HepG2 (cell line): ENCODE measurements around the gene HOXA4. TPM values are rescaled to one million over a fixed set of nuclear protein-coding genes. Genes with fewer than 3 reads are reported as not detected.

Experiments used
- ATAC-seq: fragments of 200-7000 bp; cut with Tn5 transposase; 3 replicates; pipeline ENCODE4 v1.9.1; 2020; ENCODE audit warnings: mild to moderate bottlenecking, moderate library complexity
- BruUV-seq: library from RNA; stranded (reverse); fragments of 400-500 nt; replicated peaks from 2 replicates; lab custom pipeline; 2021; lab: Mats Ljungman, UMichigan
- CTCF ChIA-PET: fragments of 300-600 bp; formaldehyde crosslinking; extraction: SDS; loops from one replicate; lab custom pipeline; 2021; ENCODE audit warnings: low total read pairs, inconsistent platforms, low intra/inter-chr PET ratio; lab: Yijun Ruan, JAX
- POLR2A ChIA-PET: fragments of 350-600 bp; sonication (Branson Sonifier 250); formaldehyde crosslinking; loops from one replicate; lab custom pipeline; 2020; ENCODE audit warnings: antibody characterized with exemption, inconsistent platforms; lab: Yijun Ruan, JAX
- DNase-seq: peaks from one replicate; pipeline ENCODE4 v3.0.0-alpha.2; 2015; ENCODE audit warnings: low spot score
- FAIRE-seq: peaks from 3 replicates; lab custom pipeline; 2011; peaks lifted over from hg19 to GRCh38; lab: Jason Lieb, UNC
- H2AFZ ChIP-seq: one replicate; pipeline ENCODE4 v1.6.1; 2011; ENCODE audit warnings: low read length, inconsistent platforms
- H3K27ac ChIP-seq: fragments of 300-600 bp; 3 replicates; pipeline ENCODE4 v1.8.0; 2011; ENCODE audit warnings: mixed run types, mild to moderate bottlenecking, mixed read lengths, low read length, inconsistent platforms; ENCODE audit not compliant: insufficient read depth; ENCODE audit errors: extremely low read length
- H3K27me3 ChIP-seq, 2 experiments: fragments of 200-600 bp in 1 of 2; 2 replicates in 1 of 2; 3 replicates in 1 of 2; pipeline versions ENCODE4 v1.6.0 to v1.8.0; 2011; ENCODE audit warnings: low read length in 2 of 2, mild to moderate bottlenecking in 2 of 2, moderate library complexity in 2 of 2, inconsistent platforms in 1 of 2; ENCODE audit not compliant: insufficient read depth in 2 of 2, control insufficient read depth in 1 of 2
- H3K36me3 ChIP-seq, 2 experiments: fragments of 200-600 bp in 1 of 2; replicated peaks in 1 of 2; 2 replicates in 1 of 2; 3 replicates in 1 of 2; pipeline versions ENCODE4 v1.5.1 to v1.8.0; 2011; ENCODE audit warnings: low read length in 2 of 2, inconsistent platforms in 1 of 2; ENCODE audit not compliant: insufficient read depth in 2 of 2, control insufficient read depth in 1 of 2
- H3K4me1 ChIP-seq: 2 replicates; pipeline ENCODE4 v1.5.1; 2012; ENCODE audit warnings: low read length, inconsistent platforms; ENCODE audit not compliant: insufficient read depth
- H3K4me2 ChIP-seq: 2 replicates; pipeline ENCODE4 v1.6.0; 2011; ENCODE audit warnings: low read depth, low read length, inconsistent platforms
- H3K4me3 ChIP-seq, 3 experiments: fragments of 200-600 bp in 1 of 3; sonication (generic), shearing (Covaris generic) in 1 of 3; replicated peaks in 1 of 3; 2 replicates each; pipeline ENCODE4 v1.5.1; 2011 to 2016; ENCODE audit warnings: low read length in 3 of 3, inconsistent platforms in 2 of 3, low read depth in 2 of 3, mild to moderate bottlenecking in 2 of 3, control low read depth in 1 of 3, mixed read lengths in 1 of 3; ENCODE audit not compliant: insufficient read depth in 1 of 3
- H3K79me2 ChIP-seq: one replicate; pipeline ENCODE4 v1.6.1; 2011; ENCODE audit warnings: low read length, inconsistent platforms; ENCODE audit not compliant: insufficient read depth
- H3K9ac ChIP-seq: 2 replicates; pipeline ENCODE4 v1.6.0; 2011; ENCODE audit warnings: mild to moderate bottlenecking, low read depth, low read length, inconsistent platforms; ENCODE audit not compliant: insufficient read depth
- H3K9me3 ChIP-seq: 2 replicates; pipeline ENCODE4 v1.5.1; 2012; ENCODE audit warnings: mild to moderate bottlenecking, low read length
- H4K20me1 ChIP-seq: 2 replicates; pipeline ENCODE4 v1.6.0; 2011; ENCODE audit warnings: inconsistent platforms, mild to moderate bottlenecking, low read length, moderate library complexity; ENCODE audit not compliant: insufficient read depth
- ASH2L ChIP-seq: fragments of 300-600, 200-600 bp; sonication (generic); IDR thresholded peaks from 2 replicates; pipeline ENCODE4 v1.7.0; 2017; ENCODE audit warnings: low read depth, mild to moderate bottlenecking, moderate library complexity, mixed read lengths, low read length; ENCODE audit not compliant: insufficient read length
- ZNF232 ChIP-seq: sonication (generic); formaldehyde crosslinking; IDR thresholded peaks from 2 replicates; pipeline ENCODE4 v1.4.0; 2020; ENCODE audit warnings: missing genetic modification reagents, borderline replicate concordance
- WGBS: methylation state at CpG from one replicate; pipeline ENCODE4 v1.1.6; 2017; ENCODE audit warnings: low lambda C conversion rate; 5-methylcytosine and 5-hydroxymethylcytosine counted together
- in situ Hi-C: cut with HindIII; loops from 2 replicates; pipeline ENCODE4 v1.10.0; 2017; ENCODE audit warnings: low pct_unique_long_range_greater_than_20kb; ENCODE audit not compliant: extremely low pct_ligation_motif_present
- intact Hi-C: fragments of 100-400 bp; cut with micrococcal nuclease; formaldehyde crosslinking; loops from one replicate; pipeline ENCODE4 v1.10.0; 2022; ENCODE audit not compliant: unreplicated experiment
- polyA plus RNA-seq, 8 experiments: library from polyadenylated mRNA; depleted of rRNA in 3 of 8; stranded (reverse) in 7 of 8; unstranded in 1 of 8; fragments of >200 nt; fragmentation: Illumina TruSeq in 4 of 8; extraction: Trizol in 4 of 8; gene quantifications; 2 replicates each; pipeline versions ENCODE4 v1.2.1 to v1.2.3, GENCODE V29; 2011 to 2016; ENCODE audit warnings: low read depth in 4 of 8, missing spikeins in 1 of 8, mixed read lengths in 1 of 8; ENCODE audit not compliant: insufficient read depth in 1 of 8
- total RNA-seq, 5 experiments: library from RNA; depleted of rRNA; stranded (reverse); fragments of >200 nt; fragmentation: Illumina TruSeq; extraction: Trizol; gene quantifications; 2 replicates each; pipeline ENCODE4 v1.2.3, GENCODE V29; 2016; ENCODE audit warnings: low read depth in 1 of 5
- TF ChIP-seq, protein P1 (sequence below): IDR thresholded peaks from 2 replicates; pipeline ENCODE4 v1.6.1; 2016; ENCODE audit warnings: missing compliant biosample characterization, missing genetic modification reagents, borderline replicate concordance
- TF ChIP-seq, protein P2 (sequence below): sonication (generic); formaldehyde crosslinking; IDR thresholded peaks from 2 replicates; pipeline ENCODE4 v1.4.0; 2020; ENCODE audit warnings: missing genetic modification reagents
- TF ChIP-seq, protein P3 (sequence below): sonication (generic); formaldehyde crosslinking; IDR thresholded peaks from 2 replicates; pipeline ENCODE4 v1.5.1; 2020; ENCODE audit warnings: mild to moderate bottlenecking, missing genetic modification reagents, moderate library complexity
- TF ChIP-seq, protein P4 (sequence below): sonication (generic); formaldehyde crosslinking; IDR thresholded peaks from 2 replicates; pipeline ENCODE4 v1.4.0; 2020; ENCODE audit warnings: missing genetic modification reagents

The HOXA4 gene
- total and polyA plus RNA-seq, 2 of the 13 experiments (the other 11 are each of a cell fraction or from before 2014, with no cell fraction given): 2.4 to 5.4 TPM

DNA sequence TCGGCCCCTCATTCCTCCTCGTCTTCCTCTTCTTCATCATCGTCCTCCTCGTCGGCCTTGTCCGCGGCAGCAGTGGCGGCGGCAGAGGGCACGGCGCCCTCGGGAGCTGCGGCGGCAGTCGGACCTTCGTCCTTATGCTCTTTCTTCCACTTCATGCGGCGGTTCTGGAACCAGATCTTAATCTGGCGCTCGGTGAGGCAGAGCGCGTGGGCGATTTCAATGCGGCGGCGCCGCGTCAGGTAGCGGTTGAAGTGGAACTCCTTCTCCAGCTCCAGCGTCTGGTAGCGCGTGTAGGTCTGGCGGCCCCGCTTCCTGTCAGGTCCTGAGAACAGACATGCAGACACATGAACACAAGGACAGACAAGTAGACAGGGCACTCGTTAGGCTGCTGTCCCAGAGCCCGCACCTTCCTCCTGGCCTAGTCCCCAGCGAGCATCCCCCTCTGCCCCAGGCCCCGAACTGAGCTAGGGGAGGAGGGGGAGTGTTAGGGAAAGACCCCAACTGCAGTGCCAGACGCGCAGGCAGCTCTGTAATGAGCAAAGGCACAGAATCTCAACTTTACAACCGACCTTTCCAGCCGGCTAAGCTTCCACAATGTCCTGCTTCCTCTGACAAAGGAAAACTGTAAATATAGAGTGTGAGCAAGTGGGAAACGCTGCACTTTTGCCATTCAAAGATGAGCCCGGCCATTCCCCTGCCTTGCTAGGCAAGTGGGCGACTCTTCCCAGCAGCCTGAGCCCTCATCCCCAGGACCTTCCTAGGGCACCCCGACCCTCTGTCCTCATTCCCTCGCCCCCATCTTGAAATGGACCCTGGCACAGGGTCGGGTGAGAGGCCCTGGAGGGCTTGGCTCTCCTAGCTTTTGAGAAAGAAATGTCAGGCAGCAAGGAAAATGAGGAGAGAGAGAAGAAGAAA is 24.6 kb upstream of the HOXA4 start:
- in situ Hi-C loops: loop anchor here (5.0 to 25.0 kb wide), 2 partner anchors 788 to 1068 kb away; no protein-coding TSS in a partner anchor
- no peaks in the 10 kb centered on the region for H4K20me1 ChIP-seq
- no peaks in the 10 kb centered on the region for H3K9me3 ChIP-seq
- peaks cover 6 to 61% of the 10 kb centered on the region in 2 experiments for H3K27me3 ChIP-seq
- no peak overlapping the region for H2AFZ ChIP-seq
- H3K36me3 ChIP-seq: no peaks in the 10 kb centered on the region
- no peak for ATAC-seq
- intact Hi-C loops: no loop called here
- BruUV-seq: no TSS peak
- POLR2A ChIA-PET: no interaction called here
- H3K4me1 ChIP-seq: peaks cover 30% of the 10 kb centered on the region
- 47% methylated on average over 34 of the region's 48 CpGs for WGBS
- no peak for DNase-seq
- H3K4me3 ChIP-seq: peak overlapping the region in 1 of 3 experiments; percentile 14; a peak in 2 of 6 replicates
- CTCF ChIA-PET: no interaction called here
- peak overlapping the region; percentile 52 for H3K4me2 ChIP-seq
- no peaks in the 10 kb centered on the region for H3K79me2 ChIP-seq
- no peak for FAIRE-seq
- no peak overlapping the region for H3K27ac ChIP-seq
- H3K9ac ChIP-seq: no peak overlapping the region
- TF ChIP-seq, protein P1, sequence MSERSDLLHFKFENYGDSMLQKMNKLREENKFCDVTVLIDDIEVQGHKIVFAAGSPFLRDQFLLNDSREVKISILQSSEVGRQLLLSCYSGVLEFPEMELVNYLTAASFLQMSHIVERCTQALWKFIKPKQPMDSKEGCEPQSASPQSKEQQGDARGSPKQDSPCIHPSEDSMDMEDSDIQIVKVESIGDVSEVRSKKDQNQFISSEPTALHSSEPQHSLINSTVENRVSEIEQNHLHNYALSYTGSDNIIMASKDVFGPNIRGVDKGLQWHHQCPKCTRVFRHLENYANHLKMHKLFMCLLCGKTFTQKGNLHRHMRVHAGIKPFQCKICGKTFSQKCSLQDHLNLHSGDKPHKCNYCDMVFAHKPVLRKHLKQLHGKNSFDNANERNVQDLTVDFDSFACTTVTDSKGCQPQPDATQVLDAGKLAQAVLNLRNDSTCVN (CRISPR knock-in tag): no peak
- TF ChIP-seq ZNF232 (CRISPR knock-in tag) (no peak), ASH2L (no peak)
- TF ChIP-seq, protein P2, sequence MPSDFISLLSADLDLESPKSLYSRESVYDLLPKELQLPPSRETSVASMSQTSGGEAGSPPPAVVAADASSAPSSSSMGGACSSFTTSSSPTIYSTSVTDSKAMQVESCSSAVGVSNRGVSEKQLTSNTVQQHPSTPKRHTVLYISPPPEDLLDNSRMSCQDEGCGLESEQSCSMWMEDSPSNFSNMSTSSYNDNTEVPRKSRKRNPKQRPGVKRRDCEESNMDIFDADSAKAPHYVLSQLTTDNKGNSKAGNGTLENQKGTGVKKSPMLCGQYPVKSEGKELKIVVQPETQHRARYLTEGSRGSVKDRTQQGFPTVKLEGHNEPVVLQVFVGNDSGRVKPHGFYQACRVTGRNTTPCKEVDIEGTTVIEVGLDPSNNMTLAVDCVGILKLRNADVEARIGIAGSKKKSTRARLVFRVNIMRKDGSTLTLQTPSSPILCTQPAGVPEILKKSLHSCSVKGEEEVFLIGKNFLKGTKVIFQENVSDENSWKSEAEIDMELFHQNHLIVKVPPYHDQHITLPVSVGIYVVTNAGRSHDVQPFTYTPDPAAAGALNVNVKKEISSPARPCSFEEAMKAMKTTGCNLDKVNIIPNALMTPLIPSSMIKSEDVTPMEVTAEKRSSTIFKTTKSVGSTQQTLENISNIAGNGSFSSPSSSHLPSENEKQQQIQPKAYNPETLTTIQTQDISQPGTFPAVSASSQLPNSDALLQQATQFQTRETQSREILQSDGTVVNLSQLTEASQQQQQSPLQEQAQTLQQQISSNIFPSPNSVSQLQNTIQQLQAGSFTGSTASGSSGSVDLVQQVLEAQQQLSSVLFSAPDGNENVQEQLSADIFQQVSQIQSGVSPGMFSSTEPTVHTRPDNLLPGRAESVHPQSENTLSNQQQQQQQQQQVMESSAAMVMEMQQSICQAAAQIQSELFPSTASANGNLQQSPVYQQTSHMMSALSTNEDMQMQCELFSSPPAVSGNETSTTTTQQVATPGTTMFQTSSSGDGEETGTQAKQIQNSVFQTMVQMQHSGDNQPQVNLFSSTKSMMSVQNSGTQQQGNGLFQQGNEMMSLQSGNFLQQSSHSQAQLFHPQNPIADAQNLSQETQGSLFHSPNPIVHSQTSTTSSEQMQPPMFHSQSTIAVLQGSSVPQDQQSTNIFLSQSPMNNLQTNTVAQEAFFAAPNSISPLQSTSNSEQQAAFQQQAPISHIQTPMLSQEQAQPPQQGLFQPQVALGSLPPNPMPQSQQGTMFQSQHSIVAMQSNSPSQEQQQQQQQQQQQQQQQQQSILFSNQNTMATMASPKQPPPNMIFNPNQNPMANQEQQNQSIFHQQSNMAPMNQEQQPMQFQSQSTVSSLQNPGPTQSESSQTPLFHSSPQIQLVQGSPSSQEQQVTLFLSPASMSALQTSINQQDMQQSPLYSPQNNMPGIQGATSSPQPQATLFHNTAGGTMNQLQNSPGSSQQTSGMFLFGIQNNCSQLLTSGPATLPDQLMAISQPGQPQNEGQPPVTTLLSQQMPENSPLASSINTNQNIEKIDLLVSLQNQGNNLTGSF: no peak
- TF ChIP-seq, protein P3, sequence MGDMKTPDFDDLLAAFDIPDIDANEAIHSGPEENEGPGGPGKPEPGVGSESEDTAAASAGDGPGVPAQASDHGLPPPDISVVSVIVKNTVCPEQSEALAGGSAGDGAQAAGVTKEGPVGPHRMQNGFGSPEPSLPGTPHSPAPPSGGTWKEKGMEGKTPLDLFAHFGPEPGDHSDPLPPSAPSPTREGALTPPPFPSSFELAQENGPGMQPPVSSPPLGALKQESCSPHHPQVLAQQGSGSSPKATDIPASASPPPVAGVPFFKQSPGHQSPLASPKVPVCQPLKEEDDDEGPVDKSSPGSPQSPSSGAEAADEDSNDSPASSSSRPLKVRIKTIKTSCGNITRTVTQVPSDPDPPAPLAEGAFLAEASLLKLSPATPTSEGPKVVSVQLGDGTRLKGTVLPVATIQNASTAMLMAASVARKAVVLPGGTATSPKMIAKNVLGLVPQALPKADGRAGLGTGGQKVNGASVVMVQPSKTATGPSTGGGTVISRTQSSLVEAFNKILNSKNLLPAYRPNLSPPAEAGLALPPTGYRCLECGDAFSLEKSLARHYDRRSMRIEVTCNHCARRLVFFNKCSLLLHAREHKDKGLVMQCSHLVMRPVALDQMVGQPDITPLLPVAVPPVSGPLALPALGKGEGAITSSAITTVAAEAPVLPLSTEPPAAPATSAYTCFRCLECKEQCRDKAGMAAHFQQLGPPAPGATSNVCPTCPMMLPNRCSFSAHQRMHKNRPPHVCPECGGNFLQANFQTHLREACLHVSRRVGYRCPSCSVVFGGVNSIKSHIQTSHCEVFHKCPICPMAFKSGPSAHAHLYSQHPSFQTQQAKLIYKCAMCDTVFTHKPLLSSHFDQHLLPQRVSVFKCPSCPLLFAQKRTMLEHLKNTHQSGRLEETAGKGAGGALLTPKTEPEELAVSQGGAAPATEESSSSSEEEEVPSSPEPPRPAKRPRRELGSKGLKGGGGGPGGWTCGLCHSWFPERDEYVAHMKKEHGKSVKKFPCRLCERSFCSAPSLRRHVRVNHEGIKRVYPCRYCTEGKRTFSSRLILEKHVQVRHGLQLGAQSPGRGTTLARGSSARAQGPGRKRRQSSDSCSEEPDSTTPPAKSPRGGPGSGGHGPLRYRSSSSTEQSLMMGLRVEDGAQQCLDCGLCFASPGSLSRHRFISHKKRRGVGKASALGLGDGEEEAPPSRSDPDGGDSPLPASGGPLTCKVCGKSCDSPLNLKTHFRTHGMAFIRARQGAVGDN (CRISPR knock-in tag): peak; percentile 21; the same call in 1 of the 2 replicates
- TF ChIP-seq, protein P4, sequence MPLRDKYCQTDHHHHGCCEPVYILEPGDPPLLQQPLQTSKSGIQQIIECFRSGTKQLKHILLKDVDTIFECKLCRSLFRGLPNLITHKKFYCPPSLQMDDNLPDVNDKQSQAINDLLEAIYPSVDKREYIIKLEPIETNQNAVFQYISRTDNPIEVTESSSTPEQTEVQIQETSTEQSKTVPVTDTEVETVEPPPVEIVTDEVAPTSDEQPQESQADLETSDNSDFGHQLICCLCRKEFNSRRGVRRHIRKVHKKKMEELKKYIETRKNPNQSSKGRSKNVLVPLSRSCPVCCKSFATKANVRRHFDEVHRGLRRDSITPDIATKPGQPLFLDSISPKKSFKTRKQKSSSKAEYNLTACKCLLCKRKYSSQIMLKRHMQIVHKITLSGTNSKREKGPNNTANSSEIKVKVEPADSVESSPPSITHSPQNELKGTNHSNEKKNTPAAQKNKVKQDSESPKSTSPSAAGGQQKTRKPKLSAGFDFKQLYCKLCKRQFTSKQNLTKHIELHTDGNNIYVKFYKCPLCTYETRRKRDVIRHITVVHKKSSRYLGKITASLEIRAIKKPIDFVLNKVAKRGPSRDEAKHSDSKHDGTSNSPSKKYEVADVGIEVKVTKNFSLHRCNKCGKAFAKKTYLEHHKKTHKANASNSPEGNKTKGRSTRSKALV (CRISPR knock-in tag): 0 out of 2 replicates have a peak, but pooled peaks have one; percentile 35
